ENCODE results near the gene TMED9. TPM values are rescaled to one million over a fixed set of nuclear protein-coding genes. Genes with fewer than 3 reads are reported as not detected.

Gene TMED9
- total and polyA plus RNA-seq, 2 experiments from 2014 or later = 146 to 317 TPM

DNA sequence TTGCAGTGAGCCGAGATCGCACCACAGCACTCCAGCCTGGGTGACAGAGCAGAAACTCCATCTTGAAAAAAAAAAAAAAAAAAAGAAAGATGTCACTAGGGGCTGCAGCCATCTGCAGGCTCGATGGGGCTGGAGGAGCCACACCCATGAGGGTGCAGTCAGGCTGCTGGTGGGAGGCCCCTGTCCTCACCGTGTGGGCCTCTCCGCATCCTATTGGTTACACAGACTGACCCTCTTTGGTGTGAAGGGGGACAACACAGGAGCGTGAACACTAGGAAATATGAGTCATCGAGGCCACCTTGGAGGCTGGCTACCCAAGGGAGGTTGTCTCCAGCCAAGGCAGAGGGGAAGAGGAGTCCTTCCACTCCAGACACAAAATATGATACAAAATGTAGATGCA is 23.7 kb upstream of the TMED9 start:
- DNase-seq (ENCODE audit: low read depth in 1 of 2, low spot score in 1 of 2) = no peak
- no peak overlapping the region for H3K27ac ChIP-seq
- no peaks in the 10 kb centered on the region for H3K4me1 ChIP-seq (ENCODE audit: low read depth)
- H3K9me3 ChIP-seq (ENCODE audit: low read depth) = no peaks in the 10 kb centered on the region
- no peaks in the 10 kb centered on the region for H3K36me3 ChIP-seq
- TF ChIP-seq, protein P1, sequence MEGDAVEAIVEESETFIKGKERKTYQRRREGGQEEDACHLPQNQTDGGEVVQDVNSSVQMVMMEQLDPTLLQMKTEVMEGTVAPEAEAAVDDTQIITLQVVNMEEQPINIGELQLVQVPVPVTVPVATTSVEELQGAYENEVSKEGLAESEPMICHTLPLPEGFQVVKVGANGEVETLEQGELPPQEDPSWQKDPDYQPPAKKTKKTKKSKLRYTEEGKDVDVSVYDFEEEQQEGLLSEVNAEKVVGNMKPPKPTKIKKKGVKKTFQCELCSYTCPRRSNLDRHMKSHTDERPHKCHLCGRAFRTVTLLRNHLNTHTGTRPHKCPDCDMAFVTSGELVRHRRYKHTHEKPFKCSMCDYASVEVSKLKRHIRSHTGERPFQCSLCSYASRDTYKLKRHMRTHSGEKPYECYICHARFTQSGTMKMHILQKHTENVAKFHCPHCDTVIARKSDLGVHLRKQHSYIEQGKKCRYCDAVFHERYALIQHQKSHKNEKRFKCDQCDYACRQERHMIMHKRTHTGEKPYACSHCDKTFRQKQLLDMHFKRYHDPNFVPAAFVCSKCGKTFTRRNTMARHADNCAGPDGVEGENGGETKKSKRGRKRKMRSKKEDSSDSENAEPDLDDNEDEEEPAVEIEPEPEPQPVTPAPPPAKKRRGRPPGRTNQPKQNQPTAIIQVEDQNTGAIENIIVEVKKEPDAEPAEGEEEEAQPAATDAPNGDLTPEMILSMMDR (IDR thresholded peaks at IDR 0.05; ENCODE audit: low read depth, low read length) = no peak
- H3K4me3 ChIP-seq = no peak overlapping the region
- H3K27me3 ChIP-seq = no peaks in the 10 kb centered on the region

DNA sequence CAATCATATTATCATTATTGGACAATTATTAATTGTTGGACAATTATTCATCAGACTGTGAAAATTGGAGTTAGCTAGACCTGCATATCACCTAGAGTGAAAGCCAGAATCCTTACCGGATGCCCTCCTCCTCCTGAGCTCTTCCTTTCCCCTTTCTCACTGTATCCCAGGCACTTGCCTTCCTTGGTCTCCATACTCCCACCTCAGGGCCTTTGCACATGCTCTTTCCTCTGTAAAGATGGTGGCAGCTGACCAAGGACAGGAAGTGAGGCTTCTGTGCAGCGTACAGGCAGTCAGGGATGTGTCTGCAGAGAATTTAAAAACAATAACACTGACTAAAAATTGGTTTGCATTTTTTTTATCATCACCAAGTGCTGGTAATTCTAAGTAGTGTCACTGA is 22.1 kb upstream of the TMED9 start:
- no peak for DNase-seq (ENCODE audit: low read depth in 1 of 2, low spot score in 1 of 2)
- TF ChIP-seq, protein P1 (IDR thresholded peaks at IDR 0.05; ENCODE audit: low read depth, low read length) = no peak
- H3K36me3 ChIP-seq = no peaks in the 10 kb centered on the region
- no peaks in the 10 kb centered on the region for H3K9me3 ChIP-seq (ENCODE audit: low read depth)
- no peak overlapping the region for H3K27ac ChIP-seq
- H3K27me3 ChIP-seq = no peaks in the 10 kb centered on the region
- H3K4me3 ChIP-seq = no peak overlapping the region
- H3K4me1 ChIP-seq (ENCODE audit: low read depth) = no peaks in the 10 kb centered on the region

DNA sequence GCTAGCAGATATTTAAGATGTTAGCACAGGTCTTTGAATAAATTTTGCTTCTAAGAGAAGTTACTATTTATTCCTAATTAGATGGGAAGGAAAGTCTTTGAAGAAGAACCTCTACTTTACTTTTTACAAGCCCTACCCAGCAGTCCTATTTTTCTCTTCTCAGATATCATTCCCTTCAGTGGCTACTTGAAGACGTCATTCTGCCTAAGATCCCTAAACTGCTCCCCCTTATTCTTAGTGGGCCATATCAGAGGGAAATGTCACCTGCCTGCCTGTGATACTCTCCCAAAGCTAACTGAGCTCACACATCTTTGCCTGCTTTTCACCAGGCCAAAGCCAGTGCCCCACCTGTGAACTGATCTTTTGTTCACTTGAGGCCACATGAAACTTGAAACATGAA is 16.5 kb upstream of the TMED9 start:
- no peaks in the 10 kb centered on the region for H3K9me3 ChIP-seq (ENCODE audit: low read depth)
- H3K27ac ChIP-seq = no peak overlapping the region
- no peak overlapping the region for H3K4me3 ChIP-seq
- H3K36me3 ChIP-seq = no peaks in the 10 kb centered on the region
- no peaks in the 10 kb centered on the region for H3K4me1 ChIP-seq (ENCODE audit: low read depth)
- TF ChIP-seq, protein P1 (IDR thresholded peaks at IDR 0.05; ENCODE audit: low read depth, low read length) = no peak
- DNase-seq (ENCODE audit: low read depth in 1 of 2, low spot score in 1 of 2) = no peak
- H3K27me3 ChIP-seq = no peaks in the 10 kb centered on the region

DNA sequence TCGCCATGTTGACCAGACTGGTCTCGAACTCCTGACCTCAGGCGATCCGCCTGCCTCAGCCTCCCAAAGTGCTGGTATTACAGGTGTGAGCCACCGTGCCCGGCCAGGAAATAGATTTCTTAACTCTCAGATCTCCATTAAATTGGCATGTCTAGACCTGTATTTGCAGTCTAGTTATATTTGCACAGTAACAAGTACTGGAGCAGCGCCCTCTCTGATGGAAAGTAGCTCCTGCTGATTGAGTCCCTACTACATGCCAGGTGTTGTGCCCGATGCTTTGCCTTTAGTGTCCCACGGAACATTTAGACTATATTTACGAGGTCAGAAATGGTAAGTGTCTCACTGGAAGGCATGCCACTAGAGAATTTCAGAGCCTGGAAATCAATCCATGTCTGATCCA is 15.8 kb upstream of the TMED9 start:
- H3K9me3 ChIP-seq (ENCODE audit: low read depth) = no peaks in the 10 kb centered on the region
- H3K27me3 ChIP-seq = no peaks in the 10 kb centered on the region
- TF ChIP-seq, protein P1 (IDR thresholded peaks at IDR 0.05; ENCODE audit: low read depth, low read length) = no peak
- H3K36me3 ChIP-seq = no peaks in the 10 kb centered on the region
- H3K4me1 ChIP-seq (ENCODE audit: low read depth) = no peaks in the 10 kb centered on the region
- H3K4me3 ChIP-seq = no peak overlapping the region
- no peak for DNase-seq (ENCODE audit: low read depth in 1 of 2, low spot score in 1 of 2)
- H3K27ac ChIP-seq = no peak overlapping the region

DNA sequence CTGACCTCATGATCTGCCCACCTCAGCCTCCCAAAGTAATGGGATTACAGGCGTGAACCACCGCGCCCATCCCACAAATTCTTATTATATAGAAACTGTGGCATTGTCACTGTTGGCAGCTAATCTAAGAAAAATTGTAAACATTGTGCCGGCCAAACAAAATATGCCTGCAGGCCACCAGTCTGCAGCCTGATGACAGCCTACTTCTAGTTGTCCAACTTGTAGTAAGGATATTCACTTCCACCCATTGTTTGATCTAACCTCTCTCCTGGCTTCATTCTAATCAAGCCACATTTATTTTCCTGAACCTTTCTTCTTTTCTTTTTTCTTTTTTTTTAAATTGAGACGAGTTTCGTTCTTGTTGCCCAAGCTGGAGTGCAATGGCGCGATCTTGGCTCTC is 13.7 kb upstream of the TMED9 start:
- no peaks in the 10 kb centered on the region for H3K27me3 ChIP-seq
- H3K4me1 ChIP-seq (ENCODE audit: low read depth) = no peaks in the 10 kb centered on the region
- TF ChIP-seq, protein P1 (IDR thresholded peaks at IDR 0.05; ENCODE audit: low read depth, low read length) = no peak
- H3K27ac ChIP-seq = no peak overlapping the region
- no peaks in the 10 kb centered on the region for H3K9me3 ChIP-seq (ENCODE audit: low read depth)
- H3K36me3 ChIP-seq = no peaks in the 10 kb centered on the region
- H3K4me3 ChIP-seq = no peak overlapping the region
- DNase-seq (ENCODE audit: low read depth in 1 of 2, low spot score in 1 of 2) = no peak

DNA sequence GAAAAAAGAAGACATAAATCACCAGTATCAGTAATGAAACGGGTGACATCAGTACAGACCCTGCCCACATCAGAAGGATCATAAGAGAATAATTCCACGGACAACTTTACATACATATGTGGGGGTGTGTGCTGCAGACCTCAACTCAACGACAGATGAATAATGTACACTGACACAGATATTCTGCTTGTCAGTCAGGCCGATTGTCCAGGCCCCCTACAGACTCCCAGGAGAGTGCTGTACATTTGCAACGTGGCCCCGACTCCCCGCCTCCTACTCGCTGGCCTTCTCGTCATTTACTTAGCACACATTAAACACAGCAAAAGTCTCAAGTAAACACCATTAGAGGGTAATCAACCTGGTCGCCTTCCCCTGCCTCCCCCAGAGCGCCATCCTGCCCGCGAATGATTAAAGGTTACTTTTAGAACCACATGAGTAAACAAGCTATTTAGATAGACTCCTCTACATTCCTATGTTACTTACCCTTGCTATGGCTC is 3.5 kb upstream of the TMED9 start:
- H3K27ac ChIP-seq = no peak overlapping the region
- H3K9me3 ChIP-seq (ENCODE audit: low read depth) = no peaks in the 10 kb centered on the region
- no peaks in the 10 kb centered on the region for H3K4me1 ChIP-seq (ENCODE audit: low read depth)
- TF ChIP-seq, protein P1 (IDR thresholded peaks at IDR 0.05; ENCODE audit: low read depth, low read length) = no peak
- no peaks in the 10 kb centered on the region for H3K36me3 ChIP-seq
- DNase-seq (ENCODE audit: low read depth in 1 of 2, low spot score in 1 of 2) = no peak
- H3K27me3 ChIP-seq = peaks cover 45% of the 10 kb centered on the region
- H3K4me3 ChIP-seq = no peak overlapping the region
